Measurements from ENCODE around the gene DES.

DNA sequence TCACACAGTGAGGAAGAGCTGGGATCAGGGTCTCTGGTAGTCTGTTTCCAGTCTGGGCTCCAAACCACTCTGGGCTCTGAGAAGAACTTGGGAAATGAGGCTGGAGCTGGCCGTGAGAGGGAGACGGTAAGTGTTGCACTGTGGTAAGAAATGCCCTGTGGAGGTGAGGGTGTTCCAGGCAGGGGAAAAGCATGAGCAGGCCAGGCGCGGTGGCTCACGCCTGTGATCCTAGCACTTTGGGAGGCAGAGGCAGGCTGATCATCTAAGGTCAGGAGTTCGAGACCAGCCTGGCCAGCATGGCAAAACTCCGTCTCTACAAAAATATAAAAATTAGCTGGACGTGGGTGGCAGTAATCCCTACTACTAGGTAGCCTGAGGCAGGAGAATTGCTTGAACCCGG lies 14.3 kb upstream of the DES start:
- TF ChIP-seq POLR2A (IDR thresholded peaks at IDR 0.05; ENCODE audit: low read depth, low read length) (no peak), POLR2AphosphoS5 (IDR thresholded peaks at IDR 0.05; ENCODE audit: insufficient read depth, low read depth, low read length) (no peak)
- TF ChIP-seq, protein P1, sequence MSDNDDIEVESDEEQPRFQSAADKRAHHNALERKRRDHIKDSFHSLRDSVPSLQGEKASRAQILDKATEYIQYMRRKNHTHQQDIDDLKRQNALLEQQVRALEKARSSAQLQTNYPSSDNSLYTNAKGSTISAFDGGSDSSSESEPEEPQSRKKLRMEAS (IDR thresholded peaks at IDR 0.05; ENCODE audit: insufficient read depth, insufficient read length): no peak
- TF ChIP-seq, protein P2, sequence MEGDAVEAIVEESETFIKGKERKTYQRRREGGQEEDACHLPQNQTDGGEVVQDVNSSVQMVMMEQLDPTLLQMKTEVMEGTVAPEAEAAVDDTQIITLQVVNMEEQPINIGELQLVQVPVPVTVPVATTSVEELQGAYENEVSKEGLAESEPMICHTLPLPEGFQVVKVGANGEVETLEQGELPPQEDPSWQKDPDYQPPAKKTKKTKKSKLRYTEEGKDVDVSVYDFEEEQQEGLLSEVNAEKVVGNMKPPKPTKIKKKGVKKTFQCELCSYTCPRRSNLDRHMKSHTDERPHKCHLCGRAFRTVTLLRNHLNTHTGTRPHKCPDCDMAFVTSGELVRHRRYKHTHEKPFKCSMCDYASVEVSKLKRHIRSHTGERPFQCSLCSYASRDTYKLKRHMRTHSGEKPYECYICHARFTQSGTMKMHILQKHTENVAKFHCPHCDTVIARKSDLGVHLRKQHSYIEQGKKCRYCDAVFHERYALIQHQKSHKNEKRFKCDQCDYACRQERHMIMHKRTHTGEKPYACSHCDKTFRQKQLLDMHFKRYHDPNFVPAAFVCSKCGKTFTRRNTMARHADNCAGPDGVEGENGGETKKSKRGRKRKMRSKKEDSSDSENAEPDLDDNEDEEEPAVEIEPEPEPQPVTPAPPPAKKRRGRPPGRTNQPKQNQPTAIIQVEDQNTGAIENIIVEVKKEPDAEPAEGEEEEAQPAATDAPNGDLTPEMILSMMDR (IDR thresholded peaks at IDR 0.05; ENCODE audit: extremely low read depth in 1 of 2, insufficient read depth in 1 of 2, low read depth in 1 of 2, low read length in 2 of 2): no peak
